SK-MEL-5 (cell line): ENCODE results near the gene GCH1. TPM values are rescaled to one million over a fixed set of nuclear protein-coding genes. Genes with fewer than 3 reads are reported as not detected.
"Not testable (repeated sequence)": the region's sequence is repeated elsewhere in the genome, so short reads cannot be mapped to it uniquely, and the experiment has no call there.

Experiments
- DNase-seq: peaks from one replicate; pipeline ENCODE4 v3.0.0-alpha.2; 2016; ENCODE audit warnings: low read depth, low spot score
- in situ Hi-C: cut with HindIII; loops from 2 replicates; pipeline ENCODE4 v1.10.0; 2016; ENCODE audit warnings: low sequenced_read_pairs, high pct_unique_total_duplicates, low pct_unique_long_range_greater_than_20kb
- polyA plus RNA-seq, 2 experiments: library from polyadenylated mRNA; depleted of rRNA; stranded (reverse); fragments of >200 nt; gene quantifications; 2 replicates each; pipeline ENCODE4 v1.2.3, GENCODE V29; 2015
- total RNA-seq: library from RNA; depleted of rRNA; stranded (reverse); fragments of >200 nt; shearing (Covaris generic); gene quantifications from 2 replicates; pipeline ENCODE4 v1.2.3, GENCODE V29; 2014; rRNA removed

GCH1 gene
- total RNA-seq, result 2.7 and 3.9 TPM in 2 replicates
- polyA plus RNA-seq (2015; cell fraction: cytosol; rRNA removed), result 4.2 and 6.0 TPM in 2 replicates
- polyA plus RNA-seq (2015; cell fraction: nucleus; rRNA removed), result 3.2 and 4.6 TPM in 2 replicates

GRCh38 chr14:54902521-54903420, at the start of gene GCH1:
TSS of gene GCH1 (minus strand) at chr14:54902826. CDS start at chr14:54902663, 163 bp downstream.
- peak; percentile 58 for DNase-seq
- in situ Hi-C loops, result no loop called here

- no peak for DNase-seq
- in situ Hi-C loops, result no loop called here
Measured at GRCh38 chr14:54947230-54947629, 44.6 kb upstream of the GCH1 start.

- no peak for DNase-seq
- in situ Hi-C loops, result no loop called here
Measured at GRCh38 chr14:54946500-54946899, 43.9 kb upstream of the GCH1 start.

- in situ Hi-C loops, result no loop called here
- DNase-seq, result no peak
Measured at GRCh38 chr14:54944737-54945391, 42.2 kb upstream of the GCH1 start.

GRCh38 chr14:54942913-54943312, 40.3 kb upstream of the GCH1 start:
- in situ Hi-C loops, result no loop called here
- DNase-seq, result no peak

- no peak for DNase-seq
- in situ Hi-C loops, result no loop called here
Measured at GRCh38 chr14:54936816-54937215, 34.2 kb upstream of the GCH1 start.

- no peak for DNase-seq
- in situ Hi-C loops, result no loop called here
Measured at GRCh38 chr14:54935958-54936357, 33.3 kb upstream of the GCH1 start.

GRCh38 chr14:54935100-54935499, 32.5 kb upstream of the GCH1 start:
- in situ Hi-C loops, result no loop called here
- no peak for DNase-seq

GRCh38 chr14:54933006-54933405, 30.4 kb upstream of the GCH1 start:
- in situ Hi-C loops, result no loop called here
- DNase-seq, result no peak

GRCh38 chr14:54931598-54932340, 29.1 kb upstream of the GCH1 start:
- in situ Hi-C loops, result no loop called here
- no peak for DNase-seq

GRCh38 chr14:54931101-54931500, 28.5 kb upstream of the GCH1 start:
- no peak for DNase-seq
- in situ Hi-C loops, result no loop called here

- in situ Hi-C loops, result no loop called here
- no peak for DNase-seq
Measured at GRCh38 chr14:54929556-54929955, 26.9 kb upstream of the GCH1 start.

GRCh38 chr14:54928216-54928615, 25.6 kb upstream of the GCH1 start:
- peak; percentile 70 for DNase-seq

GRCh38 chr14:54927551-54927950, 24.9 kb upstream of the GCH1 start:
- no peak for DNase-seq
- in situ Hi-C loops, result no loop called here

More at GRCh38 chr14:54928216-54928615, 25.6 kb upstream of the GCH1 start:
- in situ Hi-C loops, result no loop called here

GRCh38 chr14:54926570-54926969, 23.9 kb upstream of the GCH1 start:
- DNase-seq, in situ Hi-C loops: not testable (repeated sequence)

- in situ Hi-C loops, result no loop called here
- no peak for DNase-seq
Measured at GRCh38 chr14:54922598-54922997, 20.0 kb upstream of the GCH1 start.

GRCh38 chr14:54920052-54920451, 17.4 kb upstream of the GCH1 start:
- in situ Hi-C loops, result no loop called here
- no peak for DNase-seq

- DNase-seq, result no peak
- in situ Hi-C loops, result no loop called here
Measured at GRCh38 chr14:54919330-54919729, 16.7 kb upstream of the GCH1 start.
